ENCODE measurements around the gene APCDD1.

APCDD1 gene

GRCh38 chr18:10431680-10432079 lies 22.8 kb upstream of the APCDD1 start:
- DNase-seq (ENCODE audit: low spot score) = no peak

GRCh38 chr18:10432781-10433180 lies 21.7 kb upstream of the APCDD1 start:
- no peak for DNase-seq (ENCODE audit: low spot score)

GRCh38 chr18:10436160-10436559 lies 18.3 kb upstream of the APCDD1 start:
- DNase-seq (ENCODE audit: low spot score) = no peak

- no peak for DNase-seq (ENCODE audit: low spot score)
Observed at GRCh38 chr18:10437837-10438236, 16.6 kb upstream of the APCDD1 start.

- DNase-seq (ENCODE audit: low spot score) = no peak
Observed at GRCh38 chr18:10439898-10440297, 14.5 kb upstream of the APCDD1 start.

- no peak for DNase-seq (ENCODE audit: low spot score)
Observed at GRCh38 chr18:10440884-10441283, 13.6 kb upstream of the APCDD1 start.

- no peak for DNase-seq (ENCODE audit: low spot score)
Observed at GRCh38 chr18:10441472-10441871, 13.0 kb upstream of the APCDD1 start.

- DNase-seq (ENCODE audit: low spot score) = peak; percentile 98
Observed at GRCh38 chr18:10442551-10442971, 11.9 kb upstream of the APCDD1 start.

GRCh38 chr18:10443001-10443400 lies 11.4 kb upstream of the APCDD1 start:
- DNase-seq (ENCODE audit: low spot score) = no peak

- DNase-seq (ENCODE audit: low spot score) = no peak
Observed at GRCh38 chr18:10444314-10445006, 10.0 kb upstream of the APCDD1 start.

GRCh38 chr18:10449396-10449795 lies 5.0 kb upstream of the APCDD1 start:
- DNase-seq (ENCODE audit: low spot score) = no peak

GRCh38 chr18:10450986-10451385 lies 3.4 kb upstream of the APCDD1 start:
- DNase-seq (ENCODE audit: low spot score) = no peak

- no peak for DNase-seq (ENCODE audit: low spot score)
Observed at GRCh38 chr18:10453261-10453805, 1.1 kb upstream of the APCDD1 start.

- no peak for DNase-seq (ENCODE audit: low spot score)
Observed at GRCh38 chr18:10454681-10455557, 484 bp downstream of the APCDD1 start.

GRCh38 chr18:10455726-10456453 lies 1.5 kb downstream of the APCDD1 start:
- no peak for DNase-seq (ENCODE audit: low spot score)

GRCh38 chr18:10456718-10457117 lies 2.3 kb downstream of the APCDD1 start:
- no peak for DNase-seq (ENCODE audit: low spot score)

GRCh38 chr18:10457128-10457527 lies 2.7 kb downstream of the APCDD1 start:
- DNase-seq (ENCODE audit: low spot score) = no peak

GRCh38 chr18:10457767-10458166 lies 3.3 kb downstream of the APCDD1 start:
- DNase-seq (ENCODE audit: low spot score) = no peak

GRCh38 chr18:10458691-10459090 lies 4.3 kb downstream of the APCDD1 start:
- DNase-seq (ENCODE audit: low spot score) = no peak

- DNase-seq (ENCODE audit: low spot score) = no peak
Observed at GRCh38 chr18:10459587-10459986, 5.2 kb downstream of the APCDD1 start.

GRCh38 chr18:10460414-10461018 lies 6.1 kb downstream of the APCDD1 start:
- DNase-seq (ENCODE audit: low spot score) = no peak

- DNase-seq (ENCODE audit: low spot score) = no peak
Observed at GRCh38 chr18:10461989-10462388, 7.6 kb downstream of the APCDD1 start.

Measured in pons (tissue), 1 donor.